GM12872 (cell line): ENCODE data around the gene CES5A.

Experiments used
- CTCF ChIP-seq: IDR thresholded peaks from 3 replicates; pipeline ENCODE4 v1.5.1; 2011; ENCODE audit warnings: low read depth, mild to moderate bottlenecking, low read length, moderate library complexity; ENCODE audit not compliant: insufficient read depth

Gene CES5A

GRCh38 chr16:55912022-55912421, 36.8 kb upstream of the CES5A start:
- no peak for TF ChIP-seq CTCF

GRCh38 chr16:55911616-55912015, 36.4 kb upstream of the CES5A start:
- no peak for TF ChIP-seq CTCF

- TF ChIP-seq CTCF: no peak
These were observed 34.7 kb upstream of the CES5A start for GRCh38 chr16:55909876-55910275.

- TF ChIP-seq CTCF: no peak
These were observed 33.5 kb upstream of the CES5A start for GRCh38 chr16:55908641-55909040.

GRCh38 chr16:55907661-55908060, 32.5 kb upstream of the CES5A start:
- TF ChIP-seq CTCF: no peak

GRCh38 chr16:55906123-55906522, 30.9 kb upstream of the CES5A start:
- TF ChIP-seq CTCF: no peak

- no peak for TF ChIP-seq CTCF
These were observed 30.5 kb upstream of the CES5A start for GRCh38 chr16:55905651-55906050.
